GM10266 (cell line): ENCODE data around the gene ACSL3.

Experiments
- DNase-seq: peaks from one replicate; pipeline ENCODE4 v3.0.0; 2012; ENCODE audit errors: extremely low spot score
- TF ChIP-seq, protein P1 (sequence below): IDR thresholded peaks from 2 replicates; pipeline ENCODE4 v1.5.1; 2012; ENCODE audit warnings: mild to moderate bottlenecking, low read depth; ENCODE audit not compliant: control insufficient read depth, insufficient read depth; ENCODE audit errors: missing control alignments

Gene ACSL3

DNA sequence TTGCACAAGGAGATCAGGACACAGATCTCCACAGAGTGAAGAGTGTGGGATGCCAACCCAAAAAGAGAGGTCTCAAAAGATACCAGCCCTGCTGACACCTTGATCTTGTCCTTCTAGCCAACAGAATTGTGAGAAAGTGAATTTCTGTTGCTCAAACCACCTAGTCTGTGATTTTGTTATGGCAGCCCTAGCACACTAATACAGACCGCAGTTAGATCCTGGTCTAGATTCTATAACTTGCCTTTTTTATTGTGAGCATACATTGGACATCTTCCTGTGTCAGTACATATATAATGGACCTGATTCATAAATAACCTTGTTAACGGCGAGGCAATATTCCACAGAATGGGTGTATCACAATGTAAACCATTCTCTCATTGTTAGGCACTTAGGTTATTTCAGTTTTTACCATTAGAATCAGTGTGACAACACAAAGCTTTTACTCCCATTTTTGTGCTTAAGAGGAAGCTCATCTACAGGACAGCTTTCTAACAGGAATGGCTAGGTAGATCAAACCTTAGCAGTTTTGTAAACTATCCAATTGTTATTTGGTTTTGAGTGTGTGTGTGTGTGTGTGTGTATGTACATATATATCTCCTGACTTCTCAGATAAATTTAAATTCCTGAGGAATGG is 89.0 kb downstream of the ACSL3 start:
- TF ChIP-seq, protein P1, sequence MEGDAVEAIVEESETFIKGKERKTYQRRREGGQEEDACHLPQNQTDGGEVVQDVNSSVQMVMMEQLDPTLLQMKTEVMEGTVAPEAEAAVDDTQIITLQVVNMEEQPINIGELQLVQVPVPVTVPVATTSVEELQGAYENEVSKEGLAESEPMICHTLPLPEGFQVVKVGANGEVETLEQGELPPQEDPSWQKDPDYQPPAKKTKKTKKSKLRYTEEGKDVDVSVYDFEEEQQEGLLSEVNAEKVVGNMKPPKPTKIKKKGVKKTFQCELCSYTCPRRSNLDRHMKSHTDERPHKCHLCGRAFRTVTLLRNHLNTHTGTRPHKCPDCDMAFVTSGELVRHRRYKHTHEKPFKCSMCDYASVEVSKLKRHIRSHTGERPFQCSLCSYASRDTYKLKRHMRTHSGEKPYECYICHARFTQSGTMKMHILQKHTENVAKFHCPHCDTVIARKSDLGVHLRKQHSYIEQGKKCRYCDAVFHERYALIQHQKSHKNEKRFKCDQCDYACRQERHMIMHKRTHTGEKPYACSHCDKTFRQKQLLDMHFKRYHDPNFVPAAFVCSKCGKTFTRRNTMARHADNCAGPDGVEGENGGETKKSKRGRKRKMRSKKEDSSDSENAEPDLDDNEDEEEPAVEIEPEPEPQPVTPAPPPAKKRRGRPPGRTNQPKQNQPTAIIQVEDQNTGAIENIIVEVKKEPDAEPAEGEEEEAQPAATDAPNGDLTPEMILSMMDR: no peak
- no peak for DNase-seq

DNA sequence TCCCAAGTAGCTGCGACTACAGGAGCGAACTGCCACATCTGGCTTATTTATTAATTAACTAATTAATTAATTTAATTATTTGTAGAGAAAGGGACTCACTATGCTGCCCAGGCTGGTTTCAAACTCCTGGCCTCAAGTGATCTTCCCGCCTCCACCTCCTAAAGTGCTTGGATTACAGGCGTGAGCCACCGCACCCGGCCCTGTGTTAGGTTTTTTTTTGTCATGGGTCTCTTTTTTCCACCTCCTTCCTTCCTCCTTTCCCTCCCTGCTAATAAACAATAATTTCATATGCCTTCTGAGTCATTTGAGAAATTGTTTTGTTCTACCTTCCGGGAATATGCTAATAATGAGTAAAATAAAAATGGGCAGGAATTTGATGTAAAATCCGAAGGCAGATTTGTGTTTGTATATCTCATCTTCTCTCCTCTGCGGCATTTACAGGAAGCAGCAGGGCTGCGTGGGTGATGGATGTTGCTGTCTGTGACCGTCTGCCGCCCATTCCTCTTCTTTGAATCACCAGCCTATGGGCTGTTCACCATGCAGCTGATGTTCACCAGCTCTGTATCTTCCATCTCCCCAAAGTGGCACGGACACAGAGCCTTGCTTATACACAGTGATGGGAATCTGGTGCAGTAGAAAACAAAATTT is 89.9 kb downstream of the ACSL3 start:
- TF ChIP-seq, protein P1: no peak
- no peak for DNase-seq

DNA sequence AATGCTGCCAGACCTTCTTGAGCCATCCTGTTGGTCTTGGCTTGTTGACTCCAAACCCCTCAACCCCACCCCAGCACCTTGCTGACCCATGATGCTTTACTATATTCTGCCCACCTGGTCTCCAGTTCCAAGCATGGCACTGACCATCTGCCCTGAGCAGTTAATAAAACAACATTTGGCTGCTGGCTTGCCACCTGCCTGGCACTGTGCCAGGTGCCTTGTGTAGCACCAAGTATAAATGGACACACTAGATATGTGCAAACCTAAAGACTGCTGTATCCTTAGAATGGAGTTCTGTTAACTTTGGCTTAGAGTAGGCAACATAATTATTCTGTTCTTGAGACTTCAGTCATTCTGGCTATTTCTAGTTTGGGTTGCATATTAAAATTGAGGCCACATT is 91.4 kb downstream of the ACSL3 start:
- TF ChIP-seq, protein P1: no peak
- no peak for DNase-seq

DNA sequence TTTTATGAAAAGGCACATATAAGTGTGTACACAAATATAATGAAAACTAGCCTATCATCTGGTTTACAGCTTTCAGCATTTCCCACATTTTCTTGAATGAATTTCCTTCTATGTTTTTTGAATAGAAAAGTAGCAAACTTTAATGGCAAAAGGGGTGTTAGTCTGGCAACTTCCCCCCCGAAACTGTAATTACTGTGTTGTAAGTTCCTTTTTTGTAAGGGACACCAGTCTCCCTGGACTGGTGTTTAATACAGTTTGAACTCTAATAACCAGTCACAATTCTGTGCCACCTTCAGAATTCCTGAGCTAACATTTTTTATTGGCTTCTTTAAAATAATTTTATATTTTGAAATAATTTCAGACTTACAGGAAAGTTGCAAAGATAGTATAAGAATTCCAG is 94.2 kb downstream of the ACSL3 start:
- DNase-seq: no peak

DNA sequence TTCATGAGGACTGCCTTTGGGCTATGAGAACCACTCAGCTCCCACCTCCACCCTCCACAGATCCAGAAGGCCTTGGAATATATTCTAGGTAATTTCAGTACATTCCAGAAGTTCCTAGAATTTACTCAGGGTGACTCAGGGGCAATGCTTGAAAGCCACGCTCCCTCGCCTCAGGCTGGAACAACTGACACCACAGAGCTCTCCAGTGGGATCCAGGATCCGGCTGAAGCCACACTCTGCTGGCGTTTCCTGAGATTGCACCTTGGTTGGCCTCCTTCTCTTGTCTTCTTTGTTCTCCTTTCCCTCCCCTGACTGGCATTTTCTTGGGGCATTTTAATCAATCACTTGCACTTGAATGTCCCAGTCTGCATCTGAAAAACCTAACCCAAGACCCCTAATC is 98.5 kb downstream of the ACSL3 start:
- DNase-seq: no peak

More for the DNA sequence above, 94.2 kb downstream of the ACSL3 start:
- TF ChIP-seq, protein P1: no peak

DNA sequence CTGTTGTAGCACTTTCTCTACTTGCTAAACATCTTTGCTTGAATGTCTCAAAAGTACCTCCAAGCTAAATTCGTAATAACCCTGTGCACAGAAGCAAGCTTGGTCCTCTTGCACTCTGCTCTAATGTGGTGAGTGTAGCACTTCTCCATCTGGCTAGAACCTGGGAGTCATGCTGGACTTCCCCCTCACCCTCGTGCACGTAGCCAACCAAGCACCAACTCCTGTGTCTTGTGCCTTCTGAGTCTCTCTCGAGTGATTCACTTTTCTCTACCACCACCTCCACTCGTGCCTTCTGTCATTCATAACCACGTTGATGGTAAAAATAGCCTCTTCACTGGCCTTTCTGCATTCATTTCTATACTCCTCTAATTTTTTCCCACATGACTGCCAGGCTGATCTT is 99.3 kb downstream of the ACSL3 start:
- TF ChIP-seq, protein P1: no peak
- peak; percentile 33 for DNase-seq

More for the DNA sequence above, 98.5 kb downstream of the ACSL3 start:
- TF ChIP-seq, protein P1: no peak

DNA sequence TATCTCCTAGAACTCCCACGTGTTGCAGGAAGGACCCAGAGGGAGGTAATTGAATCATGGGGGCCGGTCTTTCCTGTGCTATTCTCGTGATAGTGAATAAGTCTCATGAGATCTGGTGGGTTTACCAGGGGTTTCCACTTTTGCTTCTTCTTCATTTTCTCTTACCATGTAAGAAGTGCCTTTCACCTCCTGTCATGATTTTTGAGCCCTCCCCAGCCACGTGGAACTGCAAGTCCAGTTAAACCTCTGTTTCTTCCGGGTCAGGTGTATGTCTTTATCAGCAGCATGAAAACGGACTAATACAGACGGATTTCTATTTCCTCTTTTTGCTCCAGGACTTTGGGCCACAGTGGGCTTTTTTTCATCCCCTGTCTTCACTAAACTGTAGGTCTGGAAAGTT is 102.8 kb downstream of the ACSL3 start:
- DNase-seq: no peak
- TF ChIP-seq, protein P1: no peak
